HAP-1 (cell line): ENCODE data around the gene KIFC3.
"Not testable (repeated sequence)": the region's sequence is repeated elsewhere in the genome, so short reads cannot be mapped to it uniquely, and the experiment has no call there.

ENCODE experiments used
- DNase-seq, 2 experiments: peaks; one replicate each; pipeline ENCODE4 v3.0.0-alpha.2; 2016 to 2020; ENCODE audit warnings: low spot score in 2 of 2
- H3K27me3 ChIP-seq: fragments of 250-450 bp; sonication (Bioruptor Pico); 2 replicates; pipeline ENCODE4 v1.5.1; 2020; ENCODE audit warnings: low read depth, mild to moderate bottlenecking, moderate library complexity
- H3K36me3 ChIP-seq: fragments of 250-450 bp; sonication (Bioruptor Pico); replicated peaks from 2 replicates; pipeline ENCODE4 v1.5.1; 2020; ENCODE audit warnings: mild to moderate bottlenecking
- H3K4me1 ChIP-seq: fragments of 250-450 bp; sonication (Bioruptor Pico); 2 replicates; pipeline ENCODE4 v1.5.1; 2020; ENCODE audit warnings: mild to moderate bottlenecking
- H3K4me3 ChIP-seq: fragments of 250-450 bp; sonication (Bioruptor Pico); 2 replicates; pipeline ENCODE4 v1.5.1; 2020; ENCODE audit warnings: mild to moderate bottlenecking, moderate library complexity
- H3K9me3 ChIP-seq: fragments of 250-450 bp; sonication (Bioruptor Pico); 2 replicates; pipeline ENCODE4 v1.5.1; 2020; ENCODE audit warnings: mild to moderate bottlenecking, moderate library complexity
- in situ Hi-C: fragments of 300-500 bp; cut with MboI; formaldehyde crosslinking; loops from 3 replicates; pipeline ENCODE4 v1.14.3; 2020; ENCODE audit warnings: low sequenced_read_pairs, inconsistent platforms, mixed read lengths

The KIFC3 gene

GRCh38 chr16:57802341-57803133 is at the start of gene KIFC3:
Gene KIFC3, minus strand, starts transcription at chr16:57802491. Its CDS starts 4,248 bp downstream, at chr16:57798243.
- in situ Hi-C loops: no loop called here
- H3K27me3 ChIP-seq: no peaks in the 10 kb centered on the region
- peak within 1 kb of the TSS; percentile 43 for H3K4me3 ChIP-seq
- H3K9me3 ChIP-seq: no peaks in the 10 kb centered on the region
- H3K36me3 ChIP-seq: no peaks in the 10 kb centered on the region
- peaks cover 6% of the 10 kb centered on the region for H3K4me1 ChIP-seq
- DNase-seq: peak; percentile 26 to 84

GRCh38 chr16:57848181-57848580 is 45.9 kb upstream of the KIFC3 start:
- H3K9me3 ChIP-seq: no peaks in the 10 kb centered on the region
- no peak for DNase-seq
- in situ Hi-C loops: no loop called here
- no peak overlapping the region for H3K4me3 ChIP-seq
- peaks cover 9% of the 10 kb centered on the region for H3K4me1 ChIP-seq
- no peaks in the 10 kb centered on the region for H3K27me3 ChIP-seq
- H3K36me3 ChIP-seq: no peaks in the 10 kb centered on the region

GRCh38 chr16:57846931-57847330 is 44.6 kb upstream of the KIFC3 start:
- H3K27me3 ChIP-seq, H3K4me3 ChIP-seq, H3K4me1 ChIP-seq, H3K9me3 ChIP-seq, H3K36me3 ChIP-seq, DNase-seq, in situ Hi-C loops: not testable (repeated sequence)

- Histone ChIP-seq H3K27me3 (no peaks in the 10 kb centered on the region), H3K4me3 (no peak overlapping the region), H3K9me3 (no peaks in the 10 kb centered on the region), H3K36me3 (no peaks in the 10 kb centered on the region), H3K4me1 (peaks cover 9% of the 10 kb centered on the region)
- DNase-seq: no peak
- in situ Hi-C loops: no loop called here
These were observed 43.9 kb upstream of the KIFC3 start for GRCh38 chr16:57846078-57846697.

- no peaks in the 10 kb centered on the region for H3K9me3 ChIP-seq
- no peak overlapping the region for H3K4me3 ChIP-seq
- peaks cover 9% of the 10 kb centered on the region for H3K4me1 ChIP-seq
- no peaks in the 10 kb centered on the region for H3K27me3 ChIP-seq
- H3K36me3 ChIP-seq: no peaks in the 10 kb centered on the region
- in situ Hi-C loops: no loop called here
- no peak for DNase-seq
These were observed 42.8 kb upstream of the KIFC3 start for GRCh38 chr16:57845115-57845514.

- Histone ChIP-seq H3K27me3 (no peaks in the 10 kb centered on the region), H3K36me3 (no peaks in the 10 kb centered on the region), H3K4me3 (no peak overlapping the region), H3K9me3 (no peaks in the 10 kb centered on the region), H3K4me1 (peaks cover 9% of the 10 kb centered on the region)
- in situ Hi-C loops: no loop called here
- no peak for DNase-seq
These were observed 42.2 kb upstream of the KIFC3 start for GRCh38 chr16:57844416-57845030.

GRCh38 chr16:57843400-57843799 is 41.1 kb upstream of the KIFC3 start:
- H3K4me3 ChIP-seq: no peak overlapping the region
- H3K36me3 ChIP-seq: no peaks in the 10 kb centered on the region
- in situ Hi-C loops: no loop called here
- peaks cover under 1% of the 10 kb centered on the region for H3K4me1 ChIP-seq
- no peaks in the 10 kb centered on the region for H3K9me3 ChIP-seq
- no peaks in the 10 kb centered on the region for H3K27me3 ChIP-seq
- no peak for DNase-seq

GRCh38 chr16:57842601-57843000 is 40.3 kb upstream of the KIFC3 start:
- in situ Hi-C loops: no loop called here
- Histone ChIP-seq H3K9me3 (no peaks in the 10 kb centered on the region), H3K36me3 (no peaks in the 10 kb centered on the region), H3K27me3 (no peaks in the 10 kb centered on the region), H3K4me3 (no peak overlapping the region), H3K4me1 (peaks cover 2% of the 10 kb centered on the region; the same call in 1 of the 2 replicates)
- DNase-seq: no peak

GRCh38 chr16:57840833-57841232 is 38.5 kb upstream of the KIFC3 start:
- Histone ChIP-seq H3K36me3 (no peaks in the 10 kb centered on the region), H3K4me3 (no peak overlapping the region), H3K4me1 (peaks cover 2% of the 10 kb centered on the region; the same call in 1 of the 2 replicates), H3K9me3 (no peaks in the 10 kb centered on the region), H3K27me3 (no peaks in the 10 kb centered on the region)
- no peak for DNase-seq
- in situ Hi-C loops: no loop called here

GRCh38 chr16:57838161-57838560 is 35.9 kb upstream of the KIFC3 start:
- in situ Hi-C loops: no loop called here
- H3K9me3 ChIP-seq: no peaks in the 10 kb centered on the region
- no peaks in the 10 kb centered on the region for H3K27me3 ChIP-seq
- H3K4me1 ChIP-seq: peaks cover 2% of the 10 kb centered on the region
- DNase-seq: no peak
- H3K36me3 ChIP-seq: no peaks in the 10 kb centered on the region
- H3K4me3 ChIP-seq: no peak overlapping the region

- Histone ChIP-seq H3K9me3 (no peaks in the 10 kb centered on the region), H3K27me3 (no peaks in the 10 kb centered on the region), H3K4me1 (peaks cover 2% of the 10 kb centered on the region), H3K36me3 (no peaks in the 10 kb centered on the region), H3K4me3 (no peak overlapping the region)
- DNase-seq: no peak
- in situ Hi-C loops: no loop called here
These were observed 35.2 kb upstream of the KIFC3 start for GRCh38 chr16:57837305-57838125.

- H3K4me3 ChIP-seq, in situ Hi-C loops, H3K9me3 ChIP-seq, H3K27me3 ChIP-seq, H3K36me3 ChIP-seq, DNase-seq, H3K4me1 ChIP-seq: not testable (repeated sequence)
These were observed 33.1 kb upstream of the KIFC3 start for GRCh38 chr16:57835439-57835838.

- no peaks in the 10 kb centered on the region for H3K36me3 ChIP-seq
- no peaks in the 10 kb centered on the region for H3K9me3 ChIP-seq
- H3K27me3 ChIP-seq: no peaks in the 10 kb centered on the region
- no peak overlapping the region for H3K4me3 ChIP-seq
- DNase-seq: peak; percentile 10 to 25
- in situ Hi-C loops: no loop called here
- H3K4me1 ChIP-seq: peaks cover 2% of the 10 kb centered on the region
These were observed 32.6 kb upstream of the KIFC3 start for GRCh38 chr16:57834936-57835335.
